HG03039 (cell line): ENCODE measurements around the gene BEST1.

Source experiments
- ATAC-seq: cut with Tn5 transposase; IDR thresholded peaks from one replicate; pipeline ENCODE4 v1.9.1; 2021; ENCODE audit warnings: mild to moderate bottlenecking, moderate library complexity; ENCODE audit not compliant: unreplicated experiment

The BEST1 gene

GRCh38 chr11:61914471-61915171 lies 35.5 kb upstream of the BEST1 start:
- no peak for ATAC-seq

- no peak for ATAC-seq
Observed at GRCh38 chr11:61916737-61917333, 33.3 kb upstream of the BEST1 start.

GRCh38 chr11:61917334-61918109 lies 32.6 kb upstream of the BEST1 start, which contains the start of gene RAB3IL1:
RAB3IL1 (minus strand) TSS chr11:61917566; CDS start chr11:61917367, 199 bp downstream.
- no peak for ATAC-seq

- ATAC-seq, result no peak
Observed at GRCh38 chr11:61918251-61918937, 31.8 kb upstream of the BEST1 start.

- no peak for ATAC-seq
Observed at GRCh38 chr11:61918938-61919704, 31.0 kb upstream of the BEST1 start.

GRCh38 chr11:61919705-61920631 lies 30.2 kb upstream of the BEST1 start:
- ATAC-seq, result no peak

- ATAC-seq, result no peak
Observed at GRCh38 chr11:61921446-61921845, 28.7 kb upstream of the BEST1 start.

- no peak for ATAC-seq
Observed at GRCh38 chr11:61922539-61922938, 27.6 kb upstream of the BEST1 start.

- ATAC-seq, result no peak
Observed at GRCh38 chr11:61923166-61924063, 26.7 kb upstream of the BEST1 start.

- ATAC-seq, result no peak
Observed at GRCh38 chr11:61924064-61924455, 26.1 kb upstream of the BEST1 start.

GRCh38 chr11:61925736-61926135 lies 24.4 kb upstream of the BEST1 start:
- no peak for ATAC-seq

- no peak for ATAC-seq
Observed at GRCh38 chr11:61926235-61926634, 23.9 kb upstream of the BEST1 start.

- no peak for ATAC-seq
Observed at GRCh38 chr11:61927501-61927900, 22.6 kb upstream of the BEST1 start.

- no peak for ATAC-seq
Observed at GRCh38 chr11:61928606-61929005, 21.5 kb upstream of the BEST1 start.

- ATAC-seq, result no peak
Observed at GRCh38 chr11:61930933-61931332, 19.2 kb upstream of the BEST1 start.

GRCh38 chr11:61935861-61936260 lies 14.3 kb upstream of the BEST1 start:
- no peak for ATAC-seq

- ATAC-seq, result no peak
Observed at GRCh38 chr11:61940466-61940865, 9.7 kb upstream of the BEST1 start.

- no peak for ATAC-seq
Observed at GRCh38 chr11:61945191-61945590, 5.0 kb upstream of the BEST1 start.
